Measurements from ENCODE around the gene COG2.
"Not testable (repeated sequence)": the region's sequence is repeated elsewhere in the genome, so short reads cannot be mapped to it uniquely, and the experiment has no call there.

COG2 gene

GRCh38 chr1:230680300-230681025, 38.2 kb downstream of the COG2 start:
- no peak for DNase-seq

DNA sequence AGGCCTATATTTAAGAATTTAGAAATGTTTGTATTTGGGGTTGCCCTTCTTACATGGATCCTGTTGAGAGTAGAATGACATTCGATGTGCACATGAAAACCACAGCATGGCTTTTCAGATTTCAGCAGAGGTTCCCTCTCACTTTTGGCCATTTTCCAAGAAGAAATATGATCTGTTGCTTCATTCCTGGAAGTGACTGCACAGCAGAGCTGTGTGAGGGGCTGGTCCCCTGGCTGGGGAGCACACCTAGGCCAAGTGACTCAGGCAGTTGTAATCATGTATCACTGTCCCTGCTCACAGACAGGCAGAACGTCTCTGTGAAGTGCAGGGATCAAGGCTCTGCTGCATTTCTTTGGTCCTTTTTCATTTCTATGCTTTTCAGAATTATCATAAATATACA, 39.3 kb downstream of the COG2 start:
- no peak for DNase-seq

DNA sequence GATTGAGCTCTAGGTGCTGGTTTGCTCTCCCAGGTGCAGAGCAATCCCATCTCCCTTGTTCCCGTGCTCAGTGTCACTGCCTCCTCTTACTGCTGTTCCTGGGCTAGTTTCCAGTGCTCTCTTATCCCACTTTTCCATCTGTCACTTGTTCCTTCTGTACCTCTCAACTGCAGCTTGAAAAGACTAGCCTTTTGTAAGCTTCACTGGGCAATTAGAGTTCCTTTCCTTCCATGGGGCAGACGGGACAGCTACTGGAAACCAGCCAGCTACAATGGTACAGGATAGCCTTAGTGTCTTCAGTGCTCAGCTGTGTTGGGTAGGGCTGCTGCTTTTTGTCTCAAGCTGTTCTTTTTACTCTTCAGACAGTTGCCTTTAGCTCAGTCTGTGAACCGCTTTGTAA, 40.0 kb downstream of the COG2 start:
- DNase-seq: no peak

- DNase-seq: no peak
Observed at GRCh38 chr1:230682882-230683610, 40.8 kb downstream of the COG2 start.

GRCh38 chr1:230684146-230684545, 41.9 kb downstream of the COG2 start:
- no peak for DNase-seq

DNA sequence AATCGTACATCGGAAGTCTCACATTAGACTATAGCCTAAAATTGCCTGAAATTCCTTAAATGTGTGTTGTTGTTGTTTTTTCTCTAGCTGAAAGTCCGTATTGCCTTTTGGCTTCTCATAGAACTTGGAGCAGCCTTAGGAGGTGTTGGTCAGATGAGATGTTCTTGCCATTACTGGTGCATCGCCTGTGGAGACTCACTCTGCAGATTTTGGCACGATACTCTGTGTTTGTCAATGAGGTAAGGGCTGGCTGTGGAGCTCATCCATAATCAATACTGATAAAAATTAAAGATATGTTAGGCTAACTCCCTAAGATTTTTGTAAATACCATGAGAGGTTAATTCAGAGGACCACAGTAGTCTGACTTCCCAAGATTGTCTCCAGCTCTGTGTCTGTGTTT, 42.7 kb downstream of the COG2 start:
- no peak for DNase-seq

DNA sequence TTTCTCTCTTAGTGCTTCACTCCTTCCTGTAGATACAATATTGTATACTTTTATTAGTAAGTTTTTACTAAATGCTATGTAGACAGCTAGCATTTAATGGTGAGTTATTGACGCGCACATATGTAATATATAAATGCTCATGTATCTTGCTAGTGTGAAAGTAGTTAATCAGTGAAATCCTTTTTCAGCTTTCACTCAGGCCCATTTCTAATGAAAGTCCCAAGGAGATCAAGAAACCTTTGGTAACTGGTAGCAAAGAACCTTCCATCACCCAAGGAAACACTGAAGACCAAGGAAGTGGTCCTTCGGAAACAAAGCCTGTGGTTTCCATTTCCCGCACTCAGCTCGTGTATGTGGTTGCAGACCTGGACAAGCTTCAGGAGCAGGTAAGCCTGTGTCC, 44.5 kb downstream of the COG2 start:
- DNase-seq: no peak

- no peak for DNase-seq
Observed at GRCh38 chr1:230690101-230690500, 47.8 kb downstream of the COG2 start.

DNA sequence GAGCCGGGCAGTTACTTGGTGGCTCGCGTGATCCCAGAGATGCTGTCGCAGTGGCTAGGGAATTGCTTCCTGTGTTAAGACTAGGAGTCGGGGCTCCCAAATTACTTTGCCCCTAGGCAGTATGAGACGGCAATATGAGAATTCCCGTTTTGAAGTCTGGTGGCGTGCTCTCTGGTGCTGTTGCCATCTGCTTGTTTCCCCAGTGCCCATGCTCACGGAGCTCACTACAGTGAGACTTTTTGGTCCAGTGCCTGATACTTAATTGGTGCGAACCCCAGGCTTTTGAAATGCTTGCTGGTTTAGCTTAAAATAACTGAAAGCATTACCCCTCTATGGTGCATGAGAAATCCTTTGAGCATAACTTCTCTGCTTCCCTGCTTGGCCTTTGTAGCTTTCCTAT, 49.3 kb downstream of the COG2 start:
- no peak for DNase-seq

DNA sequence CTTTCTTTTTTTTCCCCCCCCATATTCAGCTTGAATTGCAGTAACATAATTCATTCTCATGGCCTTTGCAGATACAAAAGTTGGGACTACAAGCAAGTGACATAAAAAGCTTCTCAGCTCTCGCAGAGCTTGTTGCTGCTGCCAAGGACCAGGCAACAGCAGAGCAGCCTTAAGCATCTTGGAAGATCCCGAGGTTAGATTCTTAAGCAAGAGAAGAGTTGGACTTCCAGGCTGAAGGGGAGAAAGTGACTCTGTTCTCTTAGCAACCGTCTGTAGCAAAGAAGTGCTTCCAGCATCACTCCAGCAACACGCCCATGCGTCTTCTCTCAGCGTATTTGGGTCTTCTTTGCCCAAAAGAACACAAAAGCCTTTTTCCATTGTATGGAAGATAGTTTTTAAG, 50.9 kb downstream of the COG2 start:
- no peak for DNase-seq

- DNase-seq: no peak
Observed at GRCh38 chr1:230693777-230694176, 51.5 kb downstream of the COG2 start.

GRCh38 chr1:230694464-230694863, 52.2 kb downstream of the COG2 start:
- DNase-seq: no peak

GRCh38 chr1:230694991-230695390, 52.7 kb downstream of the COG2 start:
- DNase-seq: no peak

DNA sequence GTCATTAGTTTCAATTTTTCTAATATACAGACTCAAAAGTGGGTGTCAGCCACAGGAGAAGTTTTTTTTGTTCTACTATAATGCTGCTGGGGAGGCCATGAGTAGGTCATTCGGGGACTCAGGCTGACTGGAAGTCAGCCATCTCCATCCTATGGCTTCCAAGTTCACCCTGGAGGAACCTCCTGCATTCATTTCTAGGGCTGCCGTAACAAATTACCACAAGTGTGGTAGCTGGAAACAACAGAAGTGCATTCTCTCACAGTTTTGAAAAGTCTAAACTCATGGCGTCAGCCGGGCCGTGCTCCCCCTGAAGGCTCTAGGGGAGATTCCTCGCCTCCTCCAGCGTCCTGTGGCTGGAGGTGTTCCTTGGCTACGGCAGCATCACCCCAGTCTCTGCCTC, 53.9 kb downstream of the COG2 start:
- no peak for DNase-seq

- no peak for DNase-seq
Observed at GRCh38 chr1:230696722-230697437, 54.6 kb downstream of the COG2 start.

GRCh38 chr1:230698130-230698529, 55.8 kb downstream of the COG2 start:
- DNase-seq: no peak

GRCh38 chr1:230698964-230699363, 56.7 kb downstream of the COG2 start:
- DNase-seq: not testable (repeated sequence)

DNA sequence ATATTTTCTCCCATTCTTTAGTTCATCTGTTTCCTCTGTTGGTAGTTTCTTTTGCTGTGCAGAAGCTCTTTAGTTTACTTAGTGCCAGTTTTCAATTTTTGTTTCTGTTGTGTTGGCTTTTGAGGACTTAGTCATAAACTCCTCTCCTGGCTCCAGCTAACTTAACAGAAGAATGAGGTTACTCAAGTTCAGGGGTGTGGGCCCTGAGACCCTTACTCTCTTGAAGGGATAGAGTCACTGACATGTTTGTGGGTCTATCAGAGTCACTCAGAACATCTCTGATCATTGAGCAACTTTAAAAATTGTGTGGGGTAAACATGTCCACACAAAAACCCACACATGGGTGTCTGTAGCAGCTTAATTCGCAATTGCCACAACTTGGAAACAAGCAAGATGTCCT, 57.4 kb downstream of the COG2 start:
- DNase-seq: no peak

DNA sequence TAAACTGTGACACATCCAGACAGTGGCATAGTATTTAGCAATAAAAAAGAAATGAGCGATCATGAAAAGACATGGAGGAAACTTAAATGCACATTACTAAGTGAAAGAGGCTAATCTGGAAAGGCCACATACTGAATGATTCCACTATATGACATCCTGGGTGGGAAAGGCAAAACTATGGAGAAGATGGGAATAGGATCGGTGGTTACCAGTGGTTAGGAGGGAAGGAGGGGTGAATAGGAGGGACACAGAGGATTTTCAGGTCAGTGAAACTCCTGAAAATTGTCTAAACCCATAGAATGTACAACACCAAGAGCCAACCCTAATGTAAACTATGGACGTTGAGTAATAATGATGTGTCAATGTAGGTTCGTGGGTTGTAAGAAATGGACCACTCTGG, 57.9 kb downstream of the COG2 start:
- no peak for DNase-seq

DNA sequence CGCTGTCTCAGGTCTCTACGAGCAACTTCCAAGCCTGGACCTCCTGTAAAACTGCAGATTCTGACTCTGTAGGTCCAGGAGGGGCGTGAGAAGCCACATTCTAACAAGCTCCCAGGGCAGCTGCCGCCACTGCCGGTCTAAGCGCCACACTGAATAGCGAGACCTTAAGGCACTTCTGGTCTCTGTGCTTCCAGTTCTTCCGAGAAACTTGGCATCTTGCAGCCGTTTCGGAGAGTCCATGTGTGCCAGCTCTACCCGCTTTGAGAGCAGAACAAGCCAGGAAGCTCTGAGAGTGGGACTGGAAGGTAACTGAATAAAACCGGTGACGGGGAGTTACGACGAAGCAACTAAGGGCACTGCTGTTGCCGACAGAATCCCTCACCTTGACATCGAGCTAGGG, 59.2 kb downstream of the COG2 start:
- DNase-seq: no peak

- no peak for DNase-seq
Observed at GRCh38 chr1:230701895-230702768, 59.9 kb downstream of the COG2 start.

DNA sequence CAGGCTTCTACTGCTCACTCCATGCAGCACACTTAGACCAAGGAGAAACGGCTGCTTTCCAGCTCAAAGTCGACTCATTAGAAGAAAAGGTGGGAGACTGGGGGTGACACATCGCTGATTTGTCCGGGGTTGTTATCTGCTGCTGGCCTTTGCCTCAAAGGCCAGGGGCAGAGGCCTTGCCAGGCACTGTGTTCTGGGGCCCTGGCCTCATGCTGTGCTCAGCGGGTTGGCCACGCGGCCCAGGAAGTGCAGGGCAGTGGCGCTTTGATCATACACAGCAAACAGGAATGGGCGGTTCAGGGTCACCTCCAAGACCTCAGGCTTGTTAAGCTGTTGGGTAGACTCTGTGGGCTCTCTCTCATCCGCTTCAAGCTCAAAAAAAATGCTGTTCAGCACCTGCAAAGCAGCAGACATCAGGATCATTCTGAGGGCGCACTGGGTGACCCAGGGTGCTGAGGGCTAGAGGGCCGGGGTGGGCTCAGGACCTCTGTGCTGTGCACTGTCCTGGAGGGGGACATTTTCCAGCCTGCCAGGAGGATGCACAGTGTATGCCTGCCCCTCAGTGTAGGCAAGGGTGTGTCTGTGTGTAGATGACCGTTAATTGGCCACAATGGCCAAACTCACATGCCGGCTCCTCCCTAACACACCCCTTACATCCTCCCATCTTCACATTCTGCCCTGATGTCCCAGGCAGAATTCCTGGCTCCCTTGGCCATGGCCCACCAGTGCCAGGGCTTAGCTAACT, 60.8 kb downstream of the COG2 start:
- no peak for DNase-seq

All from GOT3 (cell line).